HepG2 (cell line): ENCODE measurements around the gene ARAP1. TPM values are rescaled to one million over a fixed set of nuclear protein-coding genes. Genes with fewer than 3 reads are reported as not detected.

ENCODE experiments used
- ARID2 ChIP-seq: sonication (generic); formaldehyde crosslinking; IDR thresholded peaks from 2 replicates; pipeline ENCODE4 v1.8.1; 2022; ENCODE audit warnings: mild to moderate bottlenecking, missing genetic modification reagents, borderline replicate concordance
- CHCHD3 ChIP-seq: sonication (generic); formaldehyde crosslinking; IDR thresholded peaks from 2 replicates; pipeline ENCODE4 v1.8.0; 2022; ENCODE audit warnings: mild to moderate bottlenecking, missing genetic modification reagents, moderate library complexity
- FOSL1 ChIP-seq: sonication (generic); formaldehyde crosslinking; IDR thresholded peaks from 2 replicates; pipeline ENCODE4 v1.9.0; 2021; ENCODE audit warnings: missing genetic modification reagents, borderline replicate concordance
- HNRNPK ChIP-seq: fragments of 200-400 bp; formaldehyde crosslinking; IDR thresholded peaks from 2 replicates; pipeline ENCODE4 v1.6.1; 2018; ENCODE audit warnings: low read length, low read depth, moderate library complexity, mild to moderate bottlenecking; ENCODE audit not compliant: poor library complexity, severe bottlenecking
- KLF13 ChIP-seq: sonication (generic); formaldehyde crosslinking; IDR thresholded peaks from 2 replicates; pipeline ENCODE4 v1.4.0; 2020; ENCODE audit warnings: mild to moderate bottlenecking, missing genetic modification reagents
- KLF16 ChIP-seq, 2 experiments: sonication (generic) in 1 of 2; formaldehyde crosslinking in 1 of 2; IDR thresholded peaks; 2 replicates each; pipeline versions ENCODE4 v1.6.1 to v1.8.0; 2016 to 2023; ENCODE audit warnings: missing genetic modification reagents in 2 of 2, missing compliant biosample characterization in 1 of 2
- KMT2B ChIP-seq: IDR thresholded peaks from 2 replicates; pipeline ENCODE4 v1.6.1; 2016; ENCODE audit warnings: missing genetic modification reagents, missing compliant biosample characterization
- LCORL ChIP-seq, 2 experiments: fragments of 450-650 bp in 1 of 2; sonication (generic) in 1 of 2; formaldehyde crosslinking in 1 of 2; IDR thresholded peaks; 2 replicates each; pipeline versions ENCODE4 v1.5.0 to v1.6.1; 2017 to 2020; ENCODE audit warnings: antibody characterized with exemption in 1 of 2, missing genetic modification reagents in 1 of 2
- PAF1 ChIP-seq: IDR thresholded peaks from 2 replicates; pipeline ENCODE4 v1.6.1; 2016; ENCODE audit warnings: missing genetic modification reagents, missing compliant biosample characterization
- PHB2 ChIP-seq: fragments of 450-650 bp; IDR thresholded peaks from 2 replicates; pipeline ENCODE4 v1.6.1; 2018; ENCODE audit not compliant: partially characterized antibody
- REL ChIP-seq: sonication (generic); formaldehyde crosslinking; conservative IDR thresholded peaks from 2 replicates; pipeline ENCODE4 v1.8.0; 2022; ENCODE audit warnings: mild to moderate bottlenecking, missing genetic modification reagents, moderate library complexity
- RXRB ChIP-seq: IDR thresholded peaks from 2 replicates; pipeline ENCODE4 v1.6.1; 2016; ENCODE audit warnings: borderline replicate concordance, missing genetic modification reagents, missing compliant biosample characterization
- SOX5 ChIP-seq: IDR thresholded peaks from 2 replicates; pipeline ENCODE4 v1.6.1; 2016; ENCODE audit warnings: borderline replicate concordance
- SP2 ChIP-seq: sonication (generic); formaldehyde crosslinking; IDR thresholded peaks from 2 replicates; pipeline ENCODE4 v1.5.1; 2020; ENCODE audit warnings: mild to moderate bottlenecking, missing genetic modification reagents
- STAT5B ChIP-seq: sonication (generic); formaldehyde crosslinking; IDR thresholded peaks from 2 replicates; pipeline ENCODE4 v1.4.0; 2020; ENCODE audit warnings: missing genetic modification reagents
- ZFP1 ChIP-seq: IDR thresholded peaks from 2 replicates; pipeline ENCODE4 v1.6.1; 2016
- ZFP36L1 ChIP-seq: sonication (generic); formaldehyde crosslinking; IDR thresholded peaks from 2 replicates; pipeline ENCODE4 v1.8.0; 2022; ENCODE audit warnings: mild to moderate bottlenecking, missing genetic modification reagents, moderate library complexity
- ZNF207 ChIP-seq: fragments of 450-650 bp; IDR thresholded peaks from 2 replicates; pipeline ENCODE4 v1.6.1; 2016; ENCODE audit warnings: antibody characterized with exemption, borderline replicate concordance
- ZNF33B ChIP-seq: sonication (generic); formaldehyde crosslinking; IDR thresholded peaks from 2 replicates; pipeline ENCODE4 v1.5.1; 2020; ENCODE audit warnings: mild to moderate bottlenecking, missing genetic modification reagents
- ZNF605 ChIP-seq: sonication (generic); formaldehyde crosslinking; IDR thresholded peaks from 2 replicates; pipeline ENCODE4 v1.8.0; 2022; ENCODE audit warnings: mild to moderate bottlenecking, missing genetic modification reagents
- ZNF619 ChIP-seq: sonication (generic); formaldehyde crosslinking; IDR thresholded peaks from 2 replicates; pipeline ENCODE4 v1.4.0; 2020; ENCODE audit warnings: mild to moderate bottlenecking, missing genetic modification reagents
- ZNF709 ChIP-seq: sonication (generic); formaldehyde crosslinking; IDR thresholded peaks from 2 replicates; pipeline ENCODE4 v1.5.0; 2020; ENCODE audit warnings: mild to moderate bottlenecking, missing genetic modification reagents
- polyA plus RNA-seq, 8 experiments: library from polyadenylated mRNA; depleted of rRNA in 3 of 8; stranded (reverse) in 7 of 8; unstranded in 1 of 8; fragments of >200 nt; fragmentation: Illumina TruSeq in 4 of 8; extraction: Trizol in 4 of 8; gene quantifications; 2 replicates each; pipeline versions ENCODE4 v1.2.1 to v1.2.3, GENCODE V29; 2011 to 2016; ENCODE audit warnings: low read depth in 4 of 8, missing spikeins in 1 of 8, mixed read lengths in 1 of 8; ENCODE audit not compliant: insufficient read depth in 1 of 8
- total RNA-seq, 5 experiments: library from RNA; depleted of rRNA; stranded (reverse); fragments of >200 nt; fragmentation: Illumina TruSeq; extraction: Trizol; gene quantifications; 2 replicates each; pipeline ENCODE4 v1.2.3, GENCODE V29; 2016; ENCODE audit warnings: low read depth in 1 of 5
- TF ChIP-seq, protein P1 (sequence below): sonication (generic); formaldehyde crosslinking; IDR thresholded peaks from 2 replicates; pipeline ENCODE4 v1.9.0; 2022; ENCODE audit warnings: low read depth, missing genetic modification reagents
- TF ChIP-seq, protein P2 (sequence below): sonication (generic); formaldehyde crosslinking; conservative IDR thresholded peaks from 2 replicates; pipeline ENCODE4 v1.8.0; 2022; ENCODE audit warnings: mild to moderate bottlenecking, moderate library complexity, missing genetic modification reagents
- TF ChIP-seq, protein P3 (sequence below): sonication (generic); formaldehyde crosslinking; conservative IDR thresholded peaks from 2 replicates; pipeline ENCODE4 v1.4.0; 2020; ENCODE audit warnings: missing genetic modification reagents

Gene ARAP1
- total and polyA plus RNA-seq, 2 of the 13 experiments (the other 11 are each of a cell fraction or from before 2014, with no cell fraction given) = 43.2 to 55.5 TPM

DNA sequence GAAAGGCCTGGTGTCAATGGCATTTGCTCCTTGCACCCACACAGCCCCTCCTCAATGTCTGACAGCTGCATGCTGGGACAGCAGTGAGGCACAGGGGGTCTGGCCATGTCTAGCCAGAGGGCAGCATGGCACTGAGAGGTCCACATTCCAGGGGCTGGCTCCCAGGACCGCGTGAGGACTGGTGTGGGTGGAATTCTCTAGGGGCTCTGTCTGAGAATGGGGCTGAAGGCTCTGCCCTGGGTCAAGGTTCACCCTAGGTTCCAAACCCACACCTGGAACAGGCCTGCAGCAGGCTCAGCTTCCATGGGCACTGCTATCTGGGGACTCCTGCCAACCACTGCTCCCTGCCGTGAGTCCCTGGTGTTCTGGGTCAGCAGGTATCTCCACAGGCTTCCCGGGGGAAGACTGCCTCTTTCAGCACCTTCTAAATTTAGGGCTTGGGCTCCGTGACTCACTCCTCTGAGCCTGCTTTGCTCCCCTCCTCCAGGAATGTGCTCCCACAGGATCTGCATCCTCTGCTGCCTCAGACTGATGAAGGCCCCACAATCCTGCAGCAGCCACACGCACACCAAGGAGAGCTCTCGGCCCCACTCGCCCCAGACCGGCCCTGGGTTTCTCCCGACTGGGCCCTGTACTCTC, 37.4 kb upstream of the ARAP1 start (continued):
- TF ChIP-seq PHB2 = no peak
- no peak for TF ChIP-seq STAT5B (CRISPR knock-in tag)
- no peak for TF ChIP-seq ZNF207
- no peak for TF ChIP-seq FOSL1 (CRISPR knock-in tag)
- TF ChIP-seq SP2 (CRISPR knock-in tag) = no peak
- no peak for TF ChIP-seq ZFP1 (CRISPR knock-in tag)
- no peak for TF ChIP-seq KLF13 (CRISPR knock-in tag)
- TF ChIP-seq ZNF619 (CRISPR knock-in tag) = 0 out of 2 replicates have a peak, but pooled peaks have one; percentile 24
- TF ChIP-seq KMT2B = no peak
- TF ChIP-seq SOX5 (CRISPR knock-in tag) = no peak
- 0 out of 2 replicates have a peak, but pooled peaks have one; percentile 27 for TF ChIP-seq ZNF605 (CRISPR knock-in tag)
- TF ChIP-seq ZFP36L1 (CRISPR knock-in tag) = no peak
- no peak for TF ChIP-seq RXRB (CRISPR knock-in tag)
- TF ChIP-seq, protein P1, sequence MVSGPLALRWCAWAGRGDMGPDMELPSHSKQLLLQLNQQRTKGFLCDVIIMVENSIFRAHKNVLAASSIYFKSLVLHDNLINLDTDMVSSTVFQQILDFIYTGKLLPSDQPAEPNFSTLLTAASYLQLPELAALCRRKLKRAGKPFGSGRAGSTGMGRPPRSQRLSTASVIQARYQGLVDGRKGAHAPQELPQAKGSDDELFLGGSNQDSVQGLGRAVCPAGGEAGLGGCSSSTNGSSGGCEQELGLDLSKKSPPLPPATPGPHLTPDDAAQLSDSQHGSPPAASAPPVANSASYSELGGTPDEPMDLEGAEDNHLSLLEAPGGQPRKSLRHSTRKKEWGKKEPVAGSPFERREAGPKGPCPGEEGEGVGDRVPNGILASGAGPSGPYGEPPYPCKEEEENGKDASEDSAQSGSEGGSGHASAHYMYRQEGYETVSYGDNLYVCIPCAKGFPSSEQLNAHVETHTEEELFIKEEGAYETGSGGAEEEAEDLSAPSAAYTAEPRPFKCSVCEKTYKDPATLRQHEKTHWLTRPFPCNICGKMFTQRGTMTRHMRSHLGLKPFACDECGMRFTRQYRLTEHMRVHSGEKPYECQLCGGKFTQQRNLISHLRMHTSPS (CRISPR knock-in tag) = peak; percentile 86
- TF ChIP-seq HNRNPK = no peak
- TF ChIP-seq PAF1 (CRISPR knock-in tag) = no peak
- no peak for TF ChIP-seq KLF16 (CRISPR knock-in tag; IDR thresholded peaks at IDR 0.05)
- TF ChIP-seq, protein P2, sequence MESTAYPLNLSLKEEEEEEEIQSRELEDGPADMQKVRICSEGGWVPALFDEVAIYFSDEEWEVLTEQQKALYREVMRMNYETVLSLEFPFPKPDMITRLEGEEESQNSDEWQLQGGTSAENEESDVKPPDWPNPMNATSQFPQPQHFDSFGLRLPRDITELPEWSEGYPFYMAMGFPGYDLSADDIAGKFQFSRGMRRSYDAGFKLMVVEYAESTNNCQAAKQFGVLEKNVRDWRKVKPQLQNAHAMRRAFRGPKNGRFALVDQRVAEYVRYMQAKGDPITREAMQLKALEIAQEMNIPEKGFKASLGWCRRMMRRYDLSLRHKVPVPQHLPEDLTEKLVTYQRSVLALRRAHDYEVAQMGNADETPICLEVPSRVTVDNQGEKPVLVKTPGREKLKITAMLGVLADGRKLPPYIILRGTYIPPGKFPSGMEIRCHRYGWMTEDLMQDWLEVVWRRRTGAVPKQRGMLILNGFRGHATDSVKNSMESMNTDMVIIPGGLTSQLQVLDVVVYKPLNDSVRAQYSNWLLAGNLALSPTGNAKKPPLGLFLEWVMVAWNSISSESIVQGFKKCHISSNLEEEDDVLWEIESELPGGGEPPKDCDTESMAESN (CRISPR knock-in tag) = no peak
- TF ChIP-seq ZNF709 (CRISPR knock-in tag) = no peak
- TF ChIP-seq, protein P3, sequence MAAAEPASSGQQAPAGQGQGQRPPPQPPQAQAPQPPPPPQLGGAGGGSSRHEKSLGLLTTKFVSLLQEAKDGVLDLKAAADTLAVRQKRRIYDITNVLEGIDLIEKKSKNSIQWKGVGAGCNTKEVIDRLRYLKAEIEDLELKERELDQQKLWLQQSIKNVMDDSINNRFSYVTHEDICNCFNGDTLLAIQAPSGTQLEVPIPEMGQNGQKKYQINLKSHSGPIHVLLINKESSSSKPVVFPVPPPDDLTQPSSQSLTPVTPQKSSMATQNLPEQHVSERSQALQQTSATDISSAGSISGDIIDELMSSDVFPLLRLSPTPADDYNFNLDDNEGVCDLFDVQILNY (CRISPR knock-in tag) = no peak
- no peak for TF ChIP-seq ZNF33B (CRISPR knock-in tag)
- no peak for TF ChIP-seq CHCHD3 (CRISPR knock-in tag)
- TF ChIP-seq LCORL (IDR thresholded peaks at IDR 0.05) = no peak
- TF ChIP-seq LCORL (CRISPR knock-in tag; IDR thresholded peaks at IDR 0.05) = peak; percentile 60; the same call in 1 of the 2 replicates
- TF ChIP-seq ARID2 = no peak
- TF ChIP-seq REL (CRISPR knock-in tag) = no peak
